GM21737 (cell line): ENCODE measurements around the gene PHLDB2.
A peak's percentile ranks its signal among the peaks of the same experiment; 100 is the strongest.

Source experiments
- ATAC-seq: cut with Tn5 transposase; IDR thresholded peaks from one replicate; pipeline ENCODE4 v1.9.1; 2021; ENCODE audit warnings: mild to moderate bottlenecking, moderate library complexity; ENCODE audit not compliant: unreplicated experiment

The PHLDB2 gene

DNA sequence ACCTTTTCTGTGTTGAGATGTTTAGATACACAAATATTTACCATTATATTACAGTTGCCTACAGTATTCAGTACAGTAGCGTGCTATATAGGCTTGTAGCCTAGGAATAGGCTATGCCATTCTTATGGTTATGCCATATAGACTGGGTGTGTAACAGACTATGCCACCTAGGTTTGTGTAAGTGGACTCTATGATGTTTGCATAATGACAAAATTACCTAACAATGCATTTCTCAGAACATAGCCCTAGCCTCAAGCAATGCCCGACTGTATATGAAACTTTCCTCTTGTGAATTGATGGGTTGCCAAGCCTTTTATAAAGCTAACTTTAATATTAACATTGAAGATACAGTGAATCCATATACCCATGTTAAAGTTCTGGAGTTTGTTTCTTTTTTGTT is 10.3 kb upstream of the PHLDB2 start:
- no peak for ATAC-seq

DNA sequence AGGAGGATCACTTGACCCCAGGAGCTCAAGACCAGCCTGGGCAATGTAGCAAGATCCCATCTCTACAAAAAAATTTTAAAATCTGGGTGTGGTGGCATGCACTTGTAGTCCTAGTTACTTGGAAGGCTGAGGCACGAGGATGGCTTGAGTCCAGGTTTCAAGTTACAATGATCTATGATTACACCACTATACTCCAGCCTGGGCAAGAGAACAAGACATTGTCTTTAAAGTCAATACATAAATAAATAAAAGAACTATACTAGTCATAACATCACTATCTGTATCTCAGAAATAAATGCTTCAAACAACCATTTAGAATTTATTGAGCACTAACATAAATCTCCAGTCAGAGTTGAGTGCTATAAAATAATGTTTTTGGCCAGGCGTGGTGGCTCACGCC is 8.5 kb upstream of the PHLDB2 start:
- no peak for ATAC-seq

DNA sequence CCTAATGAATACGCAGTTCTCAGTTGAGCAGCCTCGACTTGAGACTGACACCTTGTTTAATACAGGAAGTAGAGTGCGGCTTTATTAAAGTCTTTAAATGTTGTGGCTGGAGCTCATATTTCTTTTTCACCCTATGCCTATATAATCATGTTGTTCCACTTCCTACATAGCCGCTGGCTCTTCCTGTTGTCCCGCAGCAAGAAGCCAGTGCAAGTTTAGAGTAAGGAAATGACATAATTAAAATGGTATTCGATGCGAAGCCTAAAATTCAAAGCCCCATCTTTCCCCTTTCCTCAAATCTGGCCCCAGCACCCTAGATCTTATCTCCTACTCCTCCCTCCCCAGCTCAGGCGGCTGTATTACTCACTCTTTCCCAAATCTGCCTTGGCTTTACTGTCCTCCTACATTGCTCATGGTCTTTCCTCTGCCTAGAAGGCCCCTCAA is 7.5 kb upstream of the PHLDB2 start:
- ATAC-seq, result no peak

DNA sequence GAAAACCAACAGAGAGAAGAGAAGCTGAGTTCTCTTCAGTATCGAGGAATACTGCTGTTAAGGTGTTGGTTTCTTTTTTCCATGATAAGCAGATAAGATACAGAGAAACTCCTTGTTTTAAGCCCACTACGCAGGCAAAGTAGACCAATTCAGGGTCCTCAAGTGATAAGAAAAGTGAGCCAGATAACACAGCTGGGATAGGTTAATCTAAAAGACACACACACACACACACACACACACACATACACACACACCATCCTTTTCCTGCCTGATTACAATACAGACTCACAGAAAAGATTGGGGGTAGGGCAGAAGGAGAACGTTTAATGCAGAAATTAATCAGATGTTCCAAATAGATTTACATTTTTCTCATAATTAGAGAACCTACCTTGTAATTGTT is 6.5 kb upstream of the PHLDB2 start:
- ATAC-seq, result no peak

DNA sequence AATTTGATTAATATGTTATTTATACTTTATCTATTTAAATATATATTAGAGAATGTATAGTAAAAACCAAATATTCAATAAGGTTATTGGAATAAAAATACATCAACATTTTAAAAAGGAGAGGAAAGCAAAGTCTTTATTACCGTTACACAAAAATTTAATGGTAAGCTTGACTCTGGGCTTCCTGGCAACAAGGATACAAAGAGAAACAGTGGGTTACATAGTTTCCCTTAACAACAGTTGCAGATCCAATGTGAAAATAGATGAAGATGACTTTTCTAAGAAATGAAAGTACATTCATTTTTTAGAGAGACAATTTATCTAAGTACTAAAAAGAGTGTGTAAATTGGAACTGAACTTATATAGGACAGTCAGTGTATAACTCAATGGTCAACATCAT is 6.0 kb upstream of the PHLDB2 start:
- no peak for ATAC-seq

DNA sequence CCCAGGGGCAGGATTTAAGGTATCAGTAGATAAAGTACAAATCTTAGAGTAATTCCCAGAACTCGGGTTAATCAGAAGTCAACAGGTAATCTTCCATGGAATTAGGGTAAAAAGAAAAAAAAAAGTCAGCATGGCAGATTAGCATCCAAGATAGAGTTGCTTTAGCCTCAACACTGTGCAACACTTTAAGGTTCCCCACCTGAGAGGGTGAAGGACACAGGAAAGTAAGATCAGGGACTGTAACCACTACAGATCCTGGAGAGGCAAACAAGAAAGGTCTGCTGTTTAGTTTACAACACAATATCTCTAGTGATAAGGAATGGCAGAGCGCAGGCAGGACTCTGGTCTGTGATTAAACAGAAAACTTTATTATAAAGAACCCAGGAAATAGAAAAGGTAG is 4.1 kb upstream of the PHLDB2 start:
- ATAC-seq, result no peak

DNA sequence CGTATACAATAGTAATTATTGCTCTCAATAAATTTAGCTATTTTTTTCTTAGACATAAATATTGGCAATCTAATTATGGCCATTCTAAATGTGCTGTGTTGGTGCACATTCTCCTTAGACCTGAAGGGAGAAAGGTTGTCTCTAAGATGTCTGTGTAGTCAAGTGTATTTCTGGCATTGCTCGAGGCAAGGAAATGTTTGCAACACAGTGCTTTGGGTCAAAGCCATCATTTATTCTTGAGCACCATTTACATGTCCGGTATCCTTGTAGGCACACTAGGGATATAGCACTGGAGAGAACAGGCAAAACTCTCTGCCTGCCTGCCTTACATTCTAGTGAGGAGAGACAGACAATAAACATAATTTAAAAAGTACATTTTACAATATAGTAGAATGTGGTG is 2.6 kb upstream of the PHLDB2 start:
- no peak for ATAC-seq

DNA sequence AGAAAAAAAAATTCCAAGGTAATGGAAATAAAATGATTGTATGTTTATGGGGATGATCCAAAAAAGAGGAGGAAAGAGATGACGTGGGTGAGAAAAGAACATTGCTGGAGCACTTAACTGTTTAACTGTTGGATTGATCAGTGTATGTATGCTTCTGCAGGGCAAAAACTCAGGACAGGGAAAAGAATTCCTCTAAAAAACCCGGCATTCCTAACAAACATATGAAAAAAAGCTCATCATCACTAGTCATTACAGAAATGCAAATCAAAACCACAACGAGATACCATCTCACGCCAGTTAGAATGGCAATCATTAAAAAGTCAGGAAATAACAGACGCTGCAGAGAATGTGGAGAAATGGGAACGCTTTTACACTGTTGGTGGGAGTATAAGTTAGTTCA is 1.6 kb upstream of the PHLDB2 start:
- ATAC-seq, result no peak

DNA sequence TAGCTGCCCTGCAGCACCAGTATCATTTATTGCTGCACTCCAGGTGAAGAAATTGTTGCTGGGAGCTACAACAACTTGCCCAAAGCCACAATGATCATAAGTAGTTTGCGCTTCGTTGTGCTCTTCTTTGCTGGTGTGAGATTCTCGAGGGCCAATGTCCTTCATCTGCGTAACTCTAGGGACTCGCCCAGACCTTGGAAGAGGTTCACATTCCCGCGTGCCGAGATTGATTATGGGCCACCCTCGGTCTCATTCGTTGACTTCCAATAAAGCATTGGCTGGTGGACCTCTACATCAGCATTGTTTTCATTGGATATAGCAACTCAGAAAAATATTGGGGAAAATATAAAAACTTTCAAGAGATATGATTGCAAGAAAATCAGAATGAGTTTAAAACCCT is 423 bp upstream of the PHLDB2 start:
- ATAC-seq, result no peak

DNA sequence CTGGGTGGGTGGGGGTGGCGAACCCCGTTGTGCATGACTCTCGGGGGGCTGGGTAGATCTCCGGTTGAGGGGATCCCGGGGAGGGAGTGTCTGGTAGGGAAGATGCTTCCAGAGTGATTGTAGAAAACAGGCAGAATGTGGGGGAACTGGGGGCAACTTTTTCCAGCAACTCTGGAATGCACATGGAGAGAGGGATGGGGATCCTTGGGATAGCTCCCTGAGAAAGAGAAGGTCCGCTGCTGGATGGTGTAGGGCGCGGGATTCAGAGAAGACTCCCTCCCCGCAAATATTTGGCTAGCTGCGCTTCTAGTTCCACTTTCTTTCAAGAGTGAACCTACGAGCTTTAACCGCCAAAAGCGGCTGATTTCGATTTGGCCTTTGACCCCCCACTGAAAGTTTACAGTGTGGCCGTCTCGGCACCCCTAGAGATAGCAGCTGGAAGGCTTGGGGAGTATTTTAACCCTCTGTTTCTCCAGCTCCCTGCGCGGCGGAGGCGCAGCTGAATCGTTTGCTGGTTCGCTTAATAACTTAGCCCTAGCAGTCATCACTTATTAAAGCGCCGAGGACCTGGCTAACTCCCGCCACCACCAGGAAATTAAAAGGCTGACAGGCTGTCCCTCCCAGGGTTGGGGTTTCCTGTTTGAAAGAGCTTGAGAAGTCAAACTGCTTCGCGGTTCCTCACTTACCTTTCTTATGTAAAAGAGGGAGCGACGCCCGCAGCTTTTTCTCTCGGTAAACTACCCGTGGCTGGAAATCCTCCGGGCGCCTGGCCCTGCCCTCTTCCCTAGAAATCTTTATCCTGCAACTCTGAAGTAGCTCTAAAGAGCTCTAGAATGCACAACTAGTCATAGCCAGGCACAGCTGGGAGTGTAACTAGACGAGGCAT is 1.2 kb downstream of the PHLDB2 start:
- peak; percentile 88 for ATAC-seq

DNA sequence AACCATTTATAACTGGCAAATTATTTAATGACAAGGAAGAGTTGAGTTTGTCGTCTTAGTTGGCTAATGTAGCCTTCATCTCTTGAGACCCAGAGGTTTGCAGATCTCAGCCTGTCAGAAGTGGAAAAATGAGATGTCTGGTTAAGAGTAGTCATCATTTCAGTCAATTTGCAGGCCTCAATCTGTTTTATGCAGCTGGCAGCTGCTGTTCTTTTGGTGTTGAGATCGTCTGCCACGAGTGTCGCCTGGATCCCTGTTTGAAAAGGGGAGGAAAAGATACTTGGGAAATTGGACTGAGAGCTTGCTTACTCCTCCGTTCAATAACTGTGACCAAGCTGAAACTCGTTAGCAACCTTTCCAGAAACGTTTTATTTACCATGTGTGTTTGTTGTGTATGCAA is 2.3 kb downstream of the PHLDB2 start:
- no peak for ATAC-seq

DNA sequence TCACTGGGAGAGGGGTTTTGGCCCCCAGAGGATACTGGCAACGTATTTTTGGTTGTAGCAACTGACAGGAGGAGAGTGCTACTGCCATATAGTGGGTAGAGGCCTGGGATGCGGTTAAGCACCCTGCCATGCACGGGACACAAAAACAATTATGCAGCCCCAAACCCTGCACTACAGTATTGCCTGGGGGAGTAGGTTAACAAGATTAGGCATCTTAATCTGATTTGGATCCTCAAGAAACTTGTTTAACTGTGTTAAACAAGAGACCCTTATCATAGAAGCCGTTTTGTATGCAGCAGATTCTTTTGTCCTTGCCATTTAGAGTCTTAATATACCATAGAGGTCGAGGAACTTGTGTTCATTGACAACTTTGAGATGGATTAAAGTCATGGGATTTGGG is 3.4 kb downstream of the PHLDB2 start:
- ATAC-seq, result no peak

DNA sequence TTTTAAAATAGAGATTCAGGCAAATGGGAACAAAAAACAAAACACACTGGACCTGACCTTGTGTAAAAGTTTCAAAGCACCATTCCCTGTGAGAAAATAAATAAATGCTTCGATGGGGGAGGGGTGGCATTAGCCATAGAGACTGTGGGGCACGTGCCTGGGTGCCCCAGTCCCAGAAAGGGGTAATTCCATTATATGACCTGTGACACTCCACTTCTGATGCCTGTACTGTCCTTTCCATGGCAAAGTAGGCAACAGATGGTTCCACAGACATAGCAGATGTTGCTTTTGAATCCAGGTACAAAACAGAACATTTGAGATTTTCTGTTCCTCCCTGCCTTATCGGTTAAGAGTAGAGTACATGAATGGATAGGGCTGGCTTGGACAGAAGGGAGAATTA is 3.9 kb downstream of the PHLDB2 start:
- ATAC-seq, result no peak

DNA sequence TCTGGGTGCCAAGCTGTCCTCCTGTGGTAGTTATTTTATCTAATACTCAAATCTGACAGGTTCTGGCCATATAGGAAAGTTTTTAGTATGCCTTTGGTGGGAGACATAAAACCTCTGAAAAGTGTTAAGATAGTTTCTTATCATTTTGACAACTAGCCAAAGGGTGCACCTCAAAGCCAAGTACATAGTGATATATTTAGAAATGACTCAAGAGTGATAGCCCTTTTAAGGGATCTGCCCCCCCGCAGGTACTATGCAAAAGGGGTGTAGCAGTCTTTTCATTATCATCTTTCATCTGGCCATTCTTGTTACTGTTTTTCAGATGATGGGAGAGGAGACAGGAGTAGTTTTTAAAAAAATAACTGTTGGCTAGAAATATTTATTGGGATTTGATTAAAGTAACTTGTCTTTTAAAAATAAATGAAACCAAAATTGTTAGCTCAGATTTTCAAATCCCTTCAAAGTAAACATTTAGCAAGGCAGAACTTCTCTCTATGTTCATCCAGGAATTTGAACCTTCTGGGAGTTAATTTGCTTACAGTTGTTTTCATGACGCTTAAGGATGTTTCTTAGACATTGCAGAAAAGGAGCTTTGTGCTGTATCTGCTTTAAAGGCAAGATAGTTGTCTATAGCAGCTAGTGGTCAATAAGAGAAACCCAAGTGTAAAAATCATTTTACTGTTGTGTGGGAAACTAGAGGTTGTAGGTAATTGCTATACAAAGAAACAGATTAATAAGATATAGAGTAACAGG is 5.1 kb downstream of the PHLDB2 start:
- ATAC-seq, result no peak

DNA sequence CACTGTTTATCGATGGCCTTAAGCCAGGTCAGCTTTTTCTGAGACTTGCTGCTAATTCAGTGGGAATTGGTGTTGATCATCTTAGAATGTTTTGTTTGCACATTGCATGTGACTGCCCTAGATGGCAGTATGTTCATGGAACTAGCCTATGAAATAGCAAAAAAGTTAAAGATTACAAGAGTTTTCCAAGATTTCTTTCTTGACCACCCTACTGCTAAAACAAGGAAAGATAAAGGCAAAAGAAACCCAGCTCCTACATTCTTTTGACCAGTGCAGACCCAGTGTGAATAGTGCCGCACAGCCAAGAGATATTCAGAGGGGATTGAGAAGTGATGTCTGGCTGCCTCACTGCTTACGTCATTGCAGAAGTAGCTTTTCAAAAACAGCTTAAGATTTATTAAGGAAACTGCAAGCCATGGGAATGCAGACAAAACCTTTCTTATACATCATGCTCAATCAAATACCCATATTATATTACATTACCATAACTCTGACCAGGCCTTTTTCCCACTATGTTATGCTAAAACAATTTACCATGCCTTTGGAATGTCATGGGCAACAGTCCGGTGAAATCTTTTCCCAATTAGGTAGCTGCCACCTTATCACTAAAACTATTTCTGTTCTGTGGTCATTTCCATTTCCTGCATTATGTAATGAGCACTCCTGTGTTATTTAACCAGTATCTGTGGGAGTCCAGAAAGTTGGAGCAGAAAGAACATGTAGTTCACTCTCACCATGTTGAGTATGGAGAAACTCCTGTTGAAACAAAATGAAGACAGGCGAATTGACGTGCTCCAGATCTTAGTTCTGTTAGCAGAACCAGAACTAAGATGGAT is 6.0 kb downstream of the PHLDB2 start:
- no peak for ATAC-seq

DNA sequence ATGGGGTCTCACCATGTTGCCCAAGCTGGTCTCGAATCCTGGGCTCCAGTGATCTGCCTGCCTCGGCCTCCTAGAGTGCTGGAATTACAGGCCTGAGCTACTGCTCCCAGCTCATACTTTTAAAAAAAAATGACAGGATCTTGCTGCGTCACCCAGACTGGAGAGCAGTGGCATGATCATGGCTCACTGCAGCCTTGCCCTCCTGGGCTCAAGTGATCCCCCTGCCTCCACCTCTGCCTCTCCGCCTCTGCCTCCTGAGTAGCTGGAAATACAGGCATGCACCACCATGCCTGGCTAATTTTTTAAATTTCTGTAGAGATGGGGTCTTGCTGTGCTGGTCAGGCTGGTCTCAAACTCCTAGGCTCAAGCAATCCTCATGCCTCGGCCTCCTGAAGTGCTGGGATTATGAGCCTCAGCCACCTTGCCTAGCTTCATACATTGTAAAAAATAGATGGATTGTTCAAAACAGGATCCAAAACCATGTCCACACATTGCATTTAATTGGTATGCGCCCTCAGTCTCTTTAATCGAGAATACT is 8.9 kb downstream of the PHLDB2 start:
- ATAC-seq, result no peak

DNA sequence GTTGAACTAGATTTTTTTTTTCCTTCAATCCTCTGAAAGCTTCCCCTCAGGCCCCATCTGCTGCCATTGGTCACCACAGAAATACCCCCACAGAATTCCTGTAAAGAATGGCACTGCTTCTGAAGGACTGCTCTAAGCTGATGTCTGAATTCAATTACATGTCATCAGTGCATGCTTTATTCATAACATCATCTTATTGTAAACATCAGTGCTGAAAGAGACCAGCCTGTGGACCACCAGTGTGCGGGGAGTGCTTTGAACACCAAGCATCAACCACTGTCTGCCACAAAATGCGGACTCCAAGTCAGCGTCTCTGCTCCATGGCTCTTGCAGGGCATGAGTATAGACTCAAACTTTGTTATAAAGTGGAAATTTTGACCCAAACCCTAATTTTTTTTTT is 11.6 kb downstream of the PHLDB2 start:
- no peak for ATAC-seq

DNA sequence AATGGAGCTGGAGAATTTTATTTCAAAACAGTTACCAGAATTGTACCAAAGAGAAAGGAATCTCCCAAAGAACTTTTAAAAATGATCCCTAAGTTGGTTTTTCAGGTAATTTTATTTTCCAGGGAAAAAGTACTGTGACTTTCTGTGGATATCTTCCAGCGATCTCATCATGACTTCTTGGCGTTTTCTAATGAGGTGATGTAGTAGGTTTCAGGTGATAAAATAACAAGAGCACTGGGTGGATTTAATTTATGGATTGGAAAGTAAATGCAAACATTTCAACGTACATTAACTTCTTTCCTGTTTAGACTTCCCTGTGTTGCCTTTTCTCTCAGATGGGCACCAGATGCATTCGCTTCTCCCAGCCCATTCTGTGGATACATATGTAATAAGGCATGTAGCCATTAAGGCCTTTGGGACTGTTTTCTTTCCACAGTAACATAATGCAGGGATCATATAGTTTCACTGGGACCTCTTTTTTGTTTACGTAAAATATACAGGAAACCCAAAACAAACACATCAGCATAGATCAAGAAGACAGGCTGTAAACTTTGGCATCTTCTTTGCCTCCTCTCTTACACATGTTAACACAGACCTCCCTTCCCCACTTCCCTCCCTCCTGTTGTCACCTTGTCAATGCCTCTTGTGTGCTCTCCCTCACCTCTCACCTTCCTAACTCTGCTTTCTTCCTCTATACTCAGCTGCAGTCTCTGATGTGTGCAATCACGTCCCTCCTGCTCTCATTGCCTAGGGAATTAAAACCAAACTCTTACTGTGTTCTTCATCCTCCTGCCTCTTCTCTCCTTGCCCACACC is 13.0 kb downstream of the PHLDB2 start:
- ATAC-seq, result no peak

DNA sequence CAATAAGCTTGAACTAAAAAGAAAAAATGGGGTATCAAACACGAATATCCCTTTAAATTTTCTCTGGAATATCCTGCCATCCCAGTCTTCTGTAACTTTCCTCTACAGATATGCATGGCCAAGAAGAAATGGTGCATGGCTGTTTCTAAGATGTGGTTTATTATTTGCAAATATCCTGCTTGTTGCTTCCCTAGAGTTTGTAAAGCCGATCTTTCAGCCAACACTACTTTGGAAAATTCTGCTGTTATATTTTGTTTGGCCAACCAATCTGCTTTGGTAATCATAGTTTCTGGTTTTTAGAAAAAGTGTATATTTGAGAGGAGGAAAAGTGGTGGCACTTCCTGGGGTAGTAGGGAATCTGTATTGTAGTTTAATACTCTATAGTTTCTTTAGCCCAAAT is 13.9 kb downstream of the PHLDB2 start:
- no peak for ATAC-seq

DNA sequence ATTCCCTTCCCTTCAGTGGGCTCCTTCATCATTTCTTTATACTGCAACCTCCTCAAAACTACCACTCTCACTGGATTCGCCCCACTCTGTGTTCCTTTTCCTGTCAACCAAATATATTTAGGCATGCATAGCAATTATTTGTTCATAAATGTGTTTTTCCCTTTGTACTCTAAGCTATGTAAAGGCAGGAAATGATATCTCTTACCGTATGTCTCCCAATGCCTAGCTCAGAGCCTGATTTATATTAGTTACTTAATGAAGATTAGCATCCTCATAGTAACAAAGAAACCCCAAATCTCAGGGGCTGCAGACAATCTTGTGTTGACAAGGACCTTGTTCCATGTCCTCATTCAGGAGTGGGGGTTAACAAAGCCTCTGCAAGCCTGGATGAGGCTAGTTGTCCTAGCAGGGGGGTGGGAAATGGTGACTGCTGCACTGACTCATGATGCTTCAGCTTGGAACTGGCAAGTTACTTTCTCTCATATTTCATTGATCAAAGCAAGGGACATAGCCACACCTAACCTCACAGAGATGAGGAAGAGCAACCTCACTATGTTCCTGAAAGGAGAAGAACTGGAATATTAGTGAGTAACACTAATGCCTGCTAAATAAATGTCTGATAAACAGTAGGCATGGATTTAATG is 15.2 kb downstream of the PHLDB2 start:
- ATAC-seq, result no peak
